Lung (tissue), 12 donors: ENCODE measurements around the gene SSR2. TPM values are rescaled to one million over a fixed set of nuclear protein-coding genes. Genes with fewer than 3 reads are reported as not detected.

ENCODE experiments used
- ATAC-seq: fragments of 200-7000 bp; cut with Tn5 transposase; one replicate; pipeline ENCODE4 v1.9.1; 2020; ENCODE audit warnings: moderate number of reproducible peaks; ENCODE audit not compliant: insufficient read depth, low FRiP score
- DNase-seq, 3 donors: peaks; one replicate each; pipeline ENCODE4 v3.0.0-alpha.2; 2013 to 2017
- H3K27ac ChIP-seq, 2 donors: one replicate each; pipeline ENCODE4 v1.5.1; 2013; ENCODE audit warnings: mild to moderate bottlenecking in 2 of 2, moderate library complexity in 2 of 2, control low read depth in 1 of 2, inconsistent platforms in 1 of 2, low read depth in 1 of 2, low read length in 1 of 2
- H3K27me3 ChIP-seq, 3 donors: one replicate each; pipeline ENCODE4 v1.5.1; 2013; ENCODE audit warnings: low read length in 2 of 3; ENCODE audit not compliant: control insufficient read depth in 3 of 3, insufficient read depth in 3 of 3
- H3K36me3 ChIP-seq, 4 donors: one replicate each; pipeline ENCODE4 v1.5.1; 2013; ENCODE audit warnings: low read length in 4 of 4, mild to moderate bottlenecking in 1 of 4, moderate library complexity in 1 of 4; ENCODE audit not compliant: control insufficient read depth in 4 of 4, insufficient read depth in 4 of 4
- H3K4me1 ChIP-seq, 5 donors: one replicate each; pipeline ENCODE4 v1.5.1; 2013; ENCODE audit warnings: low read length in 5 of 5, mild to moderate bottlenecking in 2 of 5, moderate library complexity in 1 of 5; ENCODE audit not compliant: control insufficient read depth in 5 of 5, insufficient read depth in 5 of 5
- H3K4me3 ChIP-seq: one replicate; pipeline ENCODE4 v1.5.1; 2013; ENCODE audit warnings: mild to moderate bottlenecking, control low read depth, moderate library complexity
- H3K9ac ChIP-seq, 2 donors: one replicate each; pipeline ENCODE4 v1.5.1; 2013; ENCODE audit warnings: low read length in 2 of 2, control low read depth in 1 of 2; ENCODE audit not compliant: insufficient read depth in 1 of 2
- H3K9me3 ChIP-seq, 4 donors: one replicate each; pipeline ENCODE4 v1.5.1; 2013; ENCODE audit warnings: low read length in 3 of 4, mild to moderate bottlenecking in 1 of 4, moderate library complexity in 1 of 4; ENCODE audit not compliant: control insufficient read depth in 4 of 4, insufficient read depth in 3 of 4
- WGBS, 2 donors: extraction: QIAGEN DNeasy Blood & Tissue Kit; methylation state at CpG; one replicate each; pipeline ENCODE4 v1.1.7; 2013; 5-methylcytosine and 5-hydroxymethylcytosine counted together
- polyA plus RNA-seq, 2 donors: library from polyadenylated mRNA; stranded (reverse); fragments of 200-250 nt; gene quantifications; one replicate each; pipeline ENCODE4 v1.2.1, GENCODE V29; 2013
- total RNA-seq, 2 donors: library from RNA; depleted of rRNA in 1 of 2; stranded (reverse); fragments of >200 nt in 1 of 2; gene quantifications; one replicate each; pipeline ENCODE4 v1.2.1, GENCODE V29; 2014 to 2021
- TF ChIP-seq, protein P1 (sequence below): IDR thresholded peaks from 2 replicates; pipeline ENCODE4 v1.5.1; 2012; ENCODE audit warnings: mild to moderate bottlenecking; ENCODE audit errors: control extremely low read depth, extremely low read depth
- donor health status: control.
- donor health status: control.
- donor health status: Bipolar disorder and iron deficiency.
- donor health status: healthy.
- donor health status: DM: yes; HTN: yes; CAD: no.

The SSR2 gene
- total and polyA plus RNA-seq, 4 donors = 281 to 467 (median 292) TPM

DNA sequence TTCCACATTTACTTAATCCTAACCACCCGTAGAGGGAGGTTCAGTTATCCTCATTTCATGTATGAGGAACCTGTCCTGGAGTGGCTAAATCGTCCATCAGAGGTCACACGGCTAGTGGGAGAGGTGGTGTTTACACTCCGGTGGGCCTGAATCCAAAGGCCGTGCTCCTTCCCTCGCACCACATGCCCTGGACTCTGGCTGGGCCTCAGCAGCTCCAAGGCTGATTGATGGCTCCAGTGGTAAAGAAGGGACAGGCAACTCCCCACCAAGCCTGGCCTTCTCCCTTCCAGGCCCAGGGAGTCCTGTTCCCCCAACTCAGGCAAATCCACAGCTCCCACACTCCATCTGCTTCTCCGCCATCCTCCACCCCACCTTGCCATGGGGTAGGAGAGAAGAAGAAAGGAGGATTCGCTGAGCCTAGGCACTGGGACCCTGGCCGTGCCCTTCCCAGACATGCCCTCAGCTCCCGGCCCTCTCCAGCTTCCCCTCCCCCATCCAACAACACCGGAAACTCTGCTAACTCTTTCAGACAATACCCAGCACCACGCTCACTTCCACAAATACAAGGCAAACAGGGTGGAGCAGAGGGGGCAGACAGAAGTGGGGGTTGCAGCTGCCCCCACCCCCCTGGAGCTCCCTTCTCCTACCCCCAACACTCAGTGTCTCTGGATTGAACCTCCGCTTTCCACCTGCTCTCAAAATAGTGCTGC is 53.3 kb downstream of the SSR2 start:
- peak in 2 of 3 donors; percentile 46 to 63 for DNase-seq
- WGBS, 2 donors = 10 to 26% methylated on average over 12 to 13 of the region's 13 CpGs
- Histone ChIP-seq H3K9ac (peak overlapping the region in 1 of 2 donors; percentile 44), H3K4me1 (peaks cover 13 to 57% (median 35%) of the 10 kb centered on the region in 5 donors), H3K27me3 (no peaks in the 10 kb centered on the region), H3K9me3 (no peaks in the 10 kb centered on the region), H3K4me3 (no peak overlapping the region), H3K27ac (peak overlapping the region; percentile 46 to 85), H3K36me3 (peaks cover 2 to 54% (median 29%) of the 10 kb centered on the region in 4 donors)
- TF ChIP-seq, protein P1, sequence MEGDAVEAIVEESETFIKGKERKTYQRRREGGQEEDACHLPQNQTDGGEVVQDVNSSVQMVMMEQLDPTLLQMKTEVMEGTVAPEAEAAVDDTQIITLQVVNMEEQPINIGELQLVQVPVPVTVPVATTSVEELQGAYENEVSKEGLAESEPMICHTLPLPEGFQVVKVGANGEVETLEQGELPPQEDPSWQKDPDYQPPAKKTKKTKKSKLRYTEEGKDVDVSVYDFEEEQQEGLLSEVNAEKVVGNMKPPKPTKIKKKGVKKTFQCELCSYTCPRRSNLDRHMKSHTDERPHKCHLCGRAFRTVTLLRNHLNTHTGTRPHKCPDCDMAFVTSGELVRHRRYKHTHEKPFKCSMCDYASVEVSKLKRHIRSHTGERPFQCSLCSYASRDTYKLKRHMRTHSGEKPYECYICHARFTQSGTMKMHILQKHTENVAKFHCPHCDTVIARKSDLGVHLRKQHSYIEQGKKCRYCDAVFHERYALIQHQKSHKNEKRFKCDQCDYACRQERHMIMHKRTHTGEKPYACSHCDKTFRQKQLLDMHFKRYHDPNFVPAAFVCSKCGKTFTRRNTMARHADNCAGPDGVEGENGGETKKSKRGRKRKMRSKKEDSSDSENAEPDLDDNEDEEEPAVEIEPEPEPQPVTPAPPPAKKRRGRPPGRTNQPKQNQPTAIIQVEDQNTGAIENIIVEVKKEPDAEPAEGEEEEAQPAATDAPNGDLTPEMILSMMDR = no peak
- no peak for ATAC-seq

DNA sequence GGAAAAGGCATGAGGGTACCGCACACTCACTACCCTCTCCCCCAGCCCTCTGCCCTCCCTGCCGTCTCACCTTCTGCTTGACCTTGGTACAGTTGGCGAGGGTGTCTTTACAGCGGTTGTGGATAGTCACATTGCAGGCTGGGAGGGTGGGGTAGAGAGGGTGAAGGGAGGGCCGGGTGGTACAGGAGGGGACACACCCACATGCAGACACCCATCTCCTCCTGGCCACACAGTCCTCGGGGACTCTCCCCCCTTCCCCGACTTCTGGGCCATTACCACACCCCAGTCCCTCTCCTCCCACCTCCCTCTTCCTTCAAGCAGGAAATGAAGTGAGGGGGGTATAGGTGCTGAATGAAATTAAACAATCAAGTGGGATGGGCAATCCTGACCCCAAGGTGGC is 54.0 kb downstream of the SSR2 start:
- peak overlapping the region; percentile 46 to 85 for H3K27ac ChIP-seq
- H3K27me3 ChIP-seq = no peaks in the 10 kb centered on the region
- H3K4me3 ChIP-seq = no peak overlapping the region
- 39 to 44% methylated on average over 7 of the region's 7 CpGs for WGBS, 2 donors
- H3K36me3 ChIP-seq = peaks cover 2 to 58% (median 34%) of the 10 kb centered on the region in 4 donors
- peaks cover 13 to 50% (median 35%) of the 10 kb centered on the region in 5 donors for H3K4me1 ChIP-seq
- TF ChIP-seq, protein P1 = no peak
- no peaks in the 10 kb centered on the region for H3K9me3 ChIP-seq
- DNase-seq (no peak), ATAC-seq (no peak)
- H3K9ac ChIP-seq = no peak overlapping the region

DNA sequence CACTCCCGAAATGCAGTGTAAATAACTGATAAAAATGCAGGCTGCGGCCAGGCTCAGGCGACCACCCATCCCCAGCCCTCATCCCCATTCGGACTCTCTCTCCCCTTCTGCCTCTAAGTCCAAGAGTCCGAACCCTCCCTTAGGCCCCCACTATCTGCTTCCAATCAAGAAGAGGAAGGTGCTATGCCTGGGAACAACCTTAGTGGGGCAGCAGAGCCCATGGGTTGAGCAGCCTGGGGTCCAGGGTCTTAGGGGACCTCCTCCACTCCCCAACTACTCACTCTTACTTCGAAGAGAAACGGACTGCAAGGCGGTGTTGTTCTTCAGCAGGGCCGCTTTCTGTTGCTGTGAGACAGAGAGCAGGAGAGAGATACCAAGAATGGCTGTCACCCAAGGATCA is 54.6 kb downstream of the SSR2 start:
- no peaks in the 10 kb centered on the region for H3K27me3 ChIP-seq
- 72 to 76% methylated on average over 9 of the region's 9 CpGs for WGBS, 2 donors
- TF ChIP-seq, protein P1 = no peak
- peaks cover 15 to 45% (median 33%) of the 10 kb centered on the region in 5 donors for H3K4me1 ChIP-seq
- H3K4me3 ChIP-seq = no peak overlapping the region
- H3K36me3 ChIP-seq = peaks cover 2 to 62% (median 36%) of the 10 kb centered on the region in 4 donors
- no peak for ATAC-seq
- no peaks in the 10 kb centered on the region for H3K9me3 ChIP-seq
- DNase-seq = no peak
- H3K9ac ChIP-seq = no peak overlapping the region
- H3K27ac ChIP-seq = peak overlapping the region; percentile 22 to 85
